GM12875 (cell line): Measurements from ENCODE around the gene ZMAT3.

Experiments
- H3K4me3 ChIP-seq: one replicate; pipeline ENCODE4 v1.5.1; 2011; ENCODE audit warnings: low read depth, low read length, control low read depth
- TF ChIP-seq, protein P1 (sequence below): IDR thresholded peaks from 2 replicates; pipeline ENCODE4 v1.5.1; 2011; ENCODE audit warnings: low read depth, mild to moderate bottlenecking, control low read depth, inconsistent platforms, low read length, moderate library complexity, borderline replicate concordance; ENCODE audit not compliant: insufficient read depth

The ZMAT3 gene

GRCh38 chr3:179000144-179000543 lies 71.5 kb downstream of the ZMAT3 start:
- H3K4me3 ChIP-seq = no peak overlapping the region
- TF ChIP-seq, protein P1, sequence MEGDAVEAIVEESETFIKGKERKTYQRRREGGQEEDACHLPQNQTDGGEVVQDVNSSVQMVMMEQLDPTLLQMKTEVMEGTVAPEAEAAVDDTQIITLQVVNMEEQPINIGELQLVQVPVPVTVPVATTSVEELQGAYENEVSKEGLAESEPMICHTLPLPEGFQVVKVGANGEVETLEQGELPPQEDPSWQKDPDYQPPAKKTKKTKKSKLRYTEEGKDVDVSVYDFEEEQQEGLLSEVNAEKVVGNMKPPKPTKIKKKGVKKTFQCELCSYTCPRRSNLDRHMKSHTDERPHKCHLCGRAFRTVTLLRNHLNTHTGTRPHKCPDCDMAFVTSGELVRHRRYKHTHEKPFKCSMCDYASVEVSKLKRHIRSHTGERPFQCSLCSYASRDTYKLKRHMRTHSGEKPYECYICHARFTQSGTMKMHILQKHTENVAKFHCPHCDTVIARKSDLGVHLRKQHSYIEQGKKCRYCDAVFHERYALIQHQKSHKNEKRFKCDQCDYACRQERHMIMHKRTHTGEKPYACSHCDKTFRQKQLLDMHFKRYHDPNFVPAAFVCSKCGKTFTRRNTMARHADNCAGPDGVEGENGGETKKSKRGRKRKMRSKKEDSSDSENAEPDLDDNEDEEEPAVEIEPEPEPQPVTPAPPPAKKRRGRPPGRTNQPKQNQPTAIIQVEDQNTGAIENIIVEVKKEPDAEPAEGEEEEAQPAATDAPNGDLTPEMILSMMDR = no peak

- TF ChIP-seq, protein P1 = no peak
- no peak overlapping the region for H3K4me3 ChIP-seq
Measured at GRCh38 chr3:178996399-178996798, 75.2 kb downstream of the ZMAT3 start.

DNA sequence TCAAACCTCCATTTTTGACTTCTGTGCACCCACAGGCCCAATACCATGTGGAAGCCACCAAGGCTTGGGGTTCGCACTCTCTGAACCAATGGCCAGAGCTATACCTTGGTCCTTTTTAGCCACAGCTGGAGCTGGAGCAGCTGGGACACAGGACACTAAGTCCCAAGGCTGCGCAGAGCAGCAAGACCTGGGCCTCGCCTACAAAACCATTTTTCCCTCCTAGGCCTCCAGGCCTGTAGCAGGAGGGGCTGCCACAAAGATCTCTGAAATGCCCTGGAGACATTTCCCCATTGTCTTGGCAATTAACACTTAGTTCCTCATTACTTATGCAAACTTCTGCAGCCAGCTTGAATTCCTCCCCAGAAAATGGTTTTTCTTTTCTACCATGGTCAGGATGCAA lies 81.3 kb downstream of the ZMAT3 start:
- no peak overlapping the region for H3K4me3 ChIP-seq
- TF ChIP-seq, protein P1 = no peak

GRCh38 chr3:178989821-178990220 lies 81.8 kb downstream of the ZMAT3 start:
- no peak overlapping the region for H3K4me3 ChIP-seq
- TF ChIP-seq, protein P1 = no peak

DNA sequence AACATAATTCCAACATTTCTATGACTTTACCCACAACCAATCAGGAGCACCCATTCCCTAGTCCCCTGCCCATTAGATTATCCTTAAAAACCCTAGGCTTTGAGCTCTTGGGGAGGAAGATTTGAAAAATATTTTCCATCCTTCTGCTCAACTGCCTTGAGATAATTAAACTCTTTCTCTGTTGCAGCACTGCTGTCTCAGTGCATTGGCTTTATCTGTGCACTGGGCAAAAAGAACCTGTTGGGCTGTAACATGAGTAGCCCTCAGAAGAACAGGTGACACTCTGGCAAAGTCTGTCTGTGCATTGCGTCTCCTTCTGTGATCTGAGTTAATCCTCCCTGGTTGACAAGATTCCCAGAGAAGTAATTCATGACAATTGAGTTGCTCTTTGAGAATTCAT lies 83.9 kb downstream of the ZMAT3 start:
- no peak overlapping the region for H3K4me3 ChIP-seq
- TF ChIP-seq, protein P1 = no peak

DNA sequence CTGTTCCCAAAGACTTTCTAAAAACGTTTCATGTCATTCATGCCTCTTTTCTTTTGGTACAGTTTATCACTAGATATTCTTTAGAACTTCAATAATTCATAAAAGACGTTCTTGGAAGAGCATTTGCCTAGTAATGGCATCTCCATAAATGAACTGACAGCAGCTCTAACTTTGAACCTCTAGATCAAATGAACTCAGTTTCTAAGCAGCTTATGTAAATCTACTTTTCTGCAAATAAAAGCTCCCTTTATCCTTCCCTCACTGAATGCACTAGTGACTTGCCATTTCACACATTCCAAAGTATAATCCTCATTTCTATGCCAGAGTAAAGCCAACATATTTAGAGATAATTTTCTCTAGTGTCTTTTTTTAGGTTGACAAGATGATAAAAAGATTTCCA lies 85.2 kb downstream of the ZMAT3 start:
- TF ChIP-seq, protein P1 = no peak
- H3K4me3 ChIP-seq = no peak overlapping the region

- TF ChIP-seq, protein P1 = no peak
Measured at GRCh38 chr3:178982137-178982536, 89.5 kb downstream of the ZMAT3 start.

More at GRCh38 chr3:178982137-178982536, 89.5 kb downstream of the ZMAT3 start:
- H3K4me3 ChIP-seq = no peak overlapping the region
